ENCODE measurements around the gene TMEM101.

- no peak for TF ChIP-seq EZH2 (IDR thresholded peaks at IDR 0.05; ENCODE audit: insufficient read depth, poor library complexity, severe bottlenecking)
- no peak for TF ChIP-seq EZH2phosphoT487 (IDR thresholded peaks at IDR 0.05; ENCODE audit: insufficient read depth, low read depth)
These were observed 27.4 kb downstream of the TMEM101 start for GRCh38 chr17:43987131-43988021.
